ENCODE data around the gene GDAP1L1. TPM values are rescaled to one million over a fixed set of nuclear protein-coding genes. Genes with fewer than 3 reads are reported as not detected.

The GDAP1L1 gene
- total RNA-seq, result not detected in 2 replicates

GRCh38 chr20:44247131-44247571 lies at the start of gene GDAP1L1:
Gene GDAP1L1 (plus strand): TSS chr20:44247308. CDS start chr20:44247335, 27 bp downstream.

GRCh38 chr20:44210406-44211176 lies 36.5 kb upstream of the GDAP1L1 start, which contains the start of gene OSER1:
Gene OSER1 (minus strand): TSS chr20:44210771. CDS start chr20:44206957, 3,814 bp downstream.

DNA sequence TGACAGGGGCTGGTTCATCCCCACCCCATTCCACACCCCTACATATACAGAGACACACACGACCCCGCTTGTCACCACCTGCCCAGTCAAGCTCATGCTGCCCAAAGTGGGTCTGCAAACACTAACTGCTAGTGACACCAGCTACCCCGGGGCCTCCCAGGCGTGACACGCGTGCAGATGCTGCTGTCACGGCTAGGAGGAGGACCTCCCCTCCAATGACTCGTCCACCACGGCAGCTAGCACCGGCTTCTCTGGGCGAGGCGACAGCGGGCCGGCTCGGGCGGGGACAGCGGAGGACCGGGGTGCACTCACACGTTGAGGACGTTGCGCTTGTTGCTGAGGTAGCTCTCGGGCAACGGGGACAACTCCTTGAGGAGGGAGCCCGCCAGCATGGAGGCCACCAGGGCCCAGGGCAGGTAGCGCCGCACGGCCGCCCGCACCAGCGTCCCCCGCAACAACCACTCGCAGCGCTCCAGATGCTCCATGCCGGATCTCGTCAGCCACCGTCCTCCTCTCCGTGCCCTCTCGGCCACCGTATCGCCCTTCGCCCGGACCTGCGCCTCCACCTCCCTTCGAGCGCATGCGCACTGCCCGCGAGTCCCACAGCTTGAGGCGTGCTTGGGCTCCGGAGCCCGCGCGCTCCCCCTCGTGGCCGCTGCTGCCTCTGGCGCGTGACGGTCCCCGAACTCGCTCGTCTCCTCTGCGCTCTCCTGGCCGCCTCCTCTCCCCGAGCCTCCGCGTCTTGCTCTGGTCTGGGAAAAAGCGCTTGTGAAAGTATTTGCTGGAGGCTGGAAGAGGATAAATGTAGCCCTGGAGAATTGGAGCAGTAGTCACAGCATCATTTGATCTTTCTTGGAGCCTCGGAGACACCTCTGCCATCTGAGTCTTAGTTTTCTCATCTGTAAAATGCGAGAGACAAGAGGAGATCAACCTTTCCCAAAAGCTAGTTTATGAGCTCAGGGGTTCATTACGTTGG lies 63.8 kb downstream of the GDAP1L1 start, which contains the start of gene FITM2:
Gene FITM2, minus strand, starts transcription at position 539 of the 976 bp plus-strand sequence. Its CDS starts 54 bp downstream, at position 485.

Other genes starting within 250 kb of the GDAP1L1 start
- 1.3 and 16.3 TPM in 2 replicates for gene JPH2, start 60.1 kb upstream of the GDAP1L1 start, total RNA-seq
- 41.4 and 47.7 TPM in 2 replicates for gene OSER1, start 36.5 kb upstream of the GDAP1L1 start, total RNA-seq
- gene FITM2, start 63.9 kb downstream of the GDAP1L1 start, total RNA-seq, result 3.5 and 9.6 TPM in 2 replicates
- gene R3HDML, start 89.7 kb downstream of the GDAP1L1 start, total RNA-seq, result not detected in 2 replicates
- gene HNF4A, start 108.4 kb downstream of the GDAP1L1 start, total RNA-seq, result not detected in 2 replicates
- gene TTPAL, start 228.6 kb downstream of the GDAP1L1 start, total RNA-seq, result 8.1 and 19.9 TPM in 2 replicates

All from placental pericyte (primary cell).